Karpas-422 (cell line): ENCODE results near the gene SELENOS. TPM values are rescaled to one million over a fixed set of nuclear protein-coding genes. Genes with fewer than 3 reads are reported as not detected.
A peak's percentile ranks its signal among the peaks of the same experiment; 100 is the strongest.

Source experiments
- DNase-seq: peaks from one replicate; pipeline ENCODE4 v3.0.0-alpha.2; 2015
- H2AFZ ChIP-seq: fragments of 200-600 bp; sonication (generic); 2 replicates; pipeline ENCODE4 v1.6.1; 2014; ENCODE audit warnings: antibody characterized with exemption, low read length, mixed read lengths
- H3K27ac ChIP-seq: fragments of 200-600 bp; sonication (generic); 2 replicates; pipeline ENCODE4 v1.5.1; 2014; ENCODE audit warnings: mild to moderate bottlenecking, low read length, moderate library complexity
- H3K27me3 ChIP-seq: fragments of 200-600 bp; sonication (generic); 2 replicates; pipeline ENCODE4 v1.6.1; 2014; ENCODE audit warnings: low read length, mixed read lengths
- H3K36me3 ChIP-seq: fragments of 200-600 bp; sonication (generic); 2 replicates; pipeline ENCODE4 v1.6.1; 2014; ENCODE audit warnings: low read length, mixed read lengths; ENCODE audit not compliant: insufficient read depth
- H3K4me1 ChIP-seq: fragments of 200-600 bp; sonication (generic); 2 replicates; pipeline ENCODE4 v1.6.1; 2014; ENCODE audit warnings: mild to moderate bottlenecking, low read length, mixed read lengths
- H3K4me2 ChIP-seq: fragments of 200-600 bp; sonication (generic); 2 replicates; pipeline ENCODE4 v1.6.1; 2014; ENCODE audit warnings: low read length, low read depth, mild to moderate bottlenecking; ENCODE audit not compliant: poor library complexity, severe bottlenecking
- H3K4me3 ChIP-seq: fragments of 200-600 bp; sonication (generic); 2 replicates; pipeline ENCODE4 v1.5.1; 2014; ENCODE audit warnings: mild to moderate bottlenecking, antibody characterized with exemption, low read length, mixed read lengths
- H3K79me2 ChIP-seq: fragments of 200-600 bp; sonication (generic); 2 replicates; pipeline ENCODE4 v1.6.1; 2014; ENCODE audit warnings: mild to moderate bottlenecking, low read length, mixed read lengths
- H3K9ac ChIP-seq: fragments of 200-600 bp; sonication (generic); 2 replicates; pipeline ENCODE4 v1.6.0; 2014; ENCODE audit warnings: low read length
- H3K9me2 ChIP-seq: fragments of 200-600 bp; sonication (generic), shearing (Covaris generic); replicated peaks from 2 replicates; pipeline ENCODE4 v1.6.0; 2014; ENCODE audit warnings: mild to moderate bottlenecking, low read length, moderate library complexity; ENCODE audit not compliant: insufficient read depth
- H3K9me3 ChIP-seq: fragments of 300-700, 200-600 bp; sonication (generic); 2 replicates; pipeline ENCODE4 v1.6.1; 2014; ENCODE audit warnings: low read length, mixed read lengths
- H4K20me1 ChIP-seq: fragments of 200-600 bp; sonication (generic); 2 replicates; pipeline ENCODE4 v1.6.1; 2014; ENCODE audit warnings: mild to moderate bottlenecking, antibody characterized with exemption, low read length, low read depth; ENCODE audit not compliant: insufficient read depth
- total RNA-seq: library from RNA; depleted of rRNA; stranded (reverse); fragments of >200 nt; shearing (Covaris generic); gene quantifications from 2 replicates; pipeline ENCODE4 v1.2.3, GENCODE V29; 2014; ENCODE audit warnings: low replicate concordance

SELENOS gene
- total RNA-seq, 1 experiment from 2014 or later: 14.9 TPM

- no peak overlapping the region for H3K4me2 ChIP-seq
- no peak overlapping the region for H3K27ac ChIP-seq
- no peaks in the 10 kb centered on the region; the same call in 1 of the 2 replicates for H3K36me3 ChIP-seq
- H3K27me3 ChIP-seq: no peaks in the 10 kb centered on the region
- DNase-seq: no peak
- H3K4me1 ChIP-seq: peaks cover 42% of the 10 kb centered on the region
- no peaks in the 10 kb centered on the region for H3K9me3 ChIP-seq
- H2AFZ ChIP-seq: no peak overlapping the region
- H3K79me2 ChIP-seq: peaks cover 48% of the 10 kb centered on the region
- H4K20me1 ChIP-seq: peaks cover 50% of the 10 kb centered on the region
- H3K9me2 ChIP-seq: no peaks in the 10 kb centered on the region
- no peak overlapping the region for H3K9ac ChIP-seq
- H3K4me3 ChIP-seq: no peak overlapping the region
Observed at GRCh38 chr15:101244889-101245668, 32.2 kb downstream of the SELENOS start.

- Histone ChIP-seq H3K4me1 (peaks cover 39% of the 10 kb centered on the region), H3K4me3 (no peak overlapping the region), H3K9ac (no peak overlapping the region), H3K9me3 (no peaks in the 10 kb centered on the region), H3K4me2 (no peak overlapping the region), H3K9me2 (no peaks in the 10 kb centered on the region), H3K79me2 (peaks cover 53% of the 10 kb centered on the region), H3K36me3 (no peaks in the 10 kb centered on the region; the same call in 1 of the 2 replicates), H2AFZ (no peak overlapping the region), H3K27ac (no peak overlapping the region), H3K27me3 (no peaks in the 10 kb centered on the region), H4K20me1 (peaks cover 44% of the 10 kb centered on the region)
- no peak for DNase-seq
Observed at GRCh38 chr15:101244036-101244781, 33.1 kb downstream of the SELENOS start.

- Histone ChIP-seq H4K20me1 (peaks cover 44% of the 10 kb centered on the region), H3K79me2 (peaks cover 58% of the 10 kb centered on the region), H3K4me2 (no peak overlapping the region), H3K9me2 (no peaks in the 10 kb centered on the region), H3K9me3 (no peaks in the 10 kb centered on the region), H3K4me1 (peaks cover 39% of the 10 kb centered on the region), H3K27me3 (no peaks in the 10 kb centered on the region), H3K4me3 (no peak overlapping the region), H3K36me3 (no peaks in the 10 kb centered on the region; the same call in 1 of the 2 replicates), H3K9ac (no peak overlapping the region), H3K27ac (no peak overlapping the region), H2AFZ (no peak overlapping the region)
- DNase-seq: no peak
Observed at GRCh38 chr15:101243420-101243819, 33.9 kb downstream of the SELENOS start.

GRCh38 chr15:101242999-101243336 is 34.3 kb downstream of the SELENOS start:
- peaks cover 58% of the 10 kb centered on the region for H3K79me2 ChIP-seq
- no peaks in the 10 kb centered on the region for H3K27me3 ChIP-seq
- peaks cover 39% of the 10 kb centered on the region for H4K20me1 ChIP-seq
- peaks cover 36% of the 10 kb centered on the region for H3K4me1 ChIP-seq
- no peaks in the 10 kb centered on the region for H3K9me3 ChIP-seq
- 0 out of 2 replicates have a peak overlapping the region, but pooled peaks have one; percentile 7 for H3K9ac ChIP-seq
- no peak overlapping the region for H3K27ac ChIP-seq
- H2AFZ ChIP-seq: no peak overlapping the region
- H3K4me2 ChIP-seq: peak overlapping the region; percentile 32
- H3K4me3 ChIP-seq: no peak overlapping the region
- no peaks in the 10 kb centered on the region for H3K36me3 ChIP-seq
- no peak for DNase-seq
- H3K9me2 ChIP-seq: no peaks in the 10 kb centered on the region

GRCh38 chr15:101242160-101242998 is 34.9 kb downstream of the SELENOS start:
- Histone ChIP-seq H3K4me1 (peaks cover 30% of the 10 kb centered on the region), H3K4me3 (no peak overlapping the region), H2AFZ (no peak overlapping the region; the same call in 1 of the 2 replicates), H3K27ac (no peak overlapping the region), H3K27me3 (no peaks in the 10 kb centered on the region), H3K36me3 (no peaks in the 10 kb centered on the region), H4K20me1 (peaks cover 33% of the 10 kb centered on the region), H3K9me3 (no peaks in the 10 kb centered on the region), H3K4me2 (peak overlapping the region; percentile 32), H3K9me2 (no peaks in the 10 kb centered on the region), H3K9ac (0 out of 2 replicates have a peak overlapping the region, but pooled peaks have one; percentile 7), H3K79me2 (peaks cover 60% of the 10 kb centered on the region)
- DNase-seq: peak; percentile 59

GRCh38 chr15:101240358-101240757 is 36.9 kb downstream of the SELENOS start:
- DNase-seq: no peak
- peaks cover 61% of the 10 kb centered on the region for H3K79me2 ChIP-seq
- H3K4me3 ChIP-seq: no peak overlapping the region
- H3K27me3 ChIP-seq: no peaks in the 10 kb centered on the region
- H2AFZ ChIP-seq: no peak overlapping the region
- no peak overlapping the region for H3K4me2 ChIP-seq
- H3K36me3 ChIP-seq: no peaks in the 10 kb centered on the region
- H3K9me2 ChIP-seq: no peaks in the 10 kb centered on the region
- H3K9me3 ChIP-seq: no peaks in the 10 kb centered on the region
- H3K4me1 ChIP-seq: peaks cover 17% of the 10 kb centered on the region
- H3K27ac ChIP-seq: no peak overlapping the region
- peaks cover 13% of the 10 kb centered on the region for H4K20me1 ChIP-seq
- H3K9ac ChIP-seq: no peak overlapping the region

GRCh38 chr15:101239724-101240136 is 37.6 kb downstream of the SELENOS start:
- H3K9me3 ChIP-seq: no peaks in the 10 kb centered on the region
- no peaks in the 10 kb centered on the region for H3K9me2 ChIP-seq
- H3K36me3 ChIP-seq: no peaks in the 10 kb centered on the region
- no peak overlapping the region for H3K27ac ChIP-seq
- H3K27me3 ChIP-seq: no peaks in the 10 kb centered on the region
- no peak overlapping the region for H3K4me3 ChIP-seq
- no peak overlapping the region for H2AFZ ChIP-seq
- no peak overlapping the region for H3K4me2 ChIP-seq
- peaks cover 55% of the 10 kb centered on the region for H3K79me2 ChIP-seq
- no peak for DNase-seq
- peaks cover 17% of the 10 kb centered on the region for H3K4me1 ChIP-seq
- no peak overlapping the region for H3K9ac ChIP-seq
- H4K20me1 ChIP-seq: peaks cover 7% of the 10 kb centered on the region; the same call in 1 of the 2 replicates
